Liver (tissue), 3 donors: Measurements from ENCODE around the gene POLH.

Experiments used
- EGR1 ChIP-seq, 2 donors: IDR thresholded peaks; 2 replicates each; pipeline ENCODE4 v1.6.1; 2016 to 2018; ENCODE audit warnings: antibody characterized with exemption in 2 of 2, low read depth in 2 of 2
- FOXA1 ChIP-seq: IDR thresholded peaks from 2 replicates; pipeline ENCODE4 v1.6.1; 2016; ENCODE audit warnings: antibody characterized with exemption
- FOXA2 ChIP-seq: IDR thresholded peaks from 2 replicates; pipeline ENCODE4 v1.6.1; 2016; ENCODE audit warnings: antibody characterized with exemption
- GABPA ChIP-seq, 2 donors: IDR thresholded peaks in 1 of 2; conservative IDR thresholded peaks in 1 of 2; 2 replicates each; pipeline ENCODE4 v1.6.1; 2016; ENCODE audit warnings: antibody characterized with exemption in 2 of 2, mild to moderate bottlenecking in 1 of 2, moderate library complexity in 1 of 2
- JUND ChIP-seq, 2 donors: IDR thresholded peaks; 2 replicates each; pipeline ENCODE4 v1.6.1; 2016; ENCODE audit warnings: antibody characterized with exemption in 2 of 2
- RAD21 ChIP-seq, 2 donors: IDR thresholded peaks; 2 replicates each; pipeline ENCODE4 v1.6.1; 2016; ENCODE audit warnings: antibody characterized with exemption in 2 of 2, mild to moderate bottlenecking in 2 of 2
- RXRA ChIP-seq, 2 donors: IDR thresholded peaks; 2 replicates each; pipeline ENCODE4 v1.6.1; 2017 to 2018; ENCODE audit warnings: antibody characterized with exemption in 2 of 2, mild to moderate bottlenecking in 1 of 2
- SP1 ChIP-seq: IDR thresholded peaks from 2 replicates; pipeline ENCODE4 v1.6.1; 2018; ENCODE audit warnings: antibody characterized with exemption, mild to moderate bottlenecking
- TAF1 ChIP-seq: conservative IDR thresholded peaks from 2 replicates; pipeline ENCODE4 v1.6.1; 2016; ENCODE audit warnings: antibody characterized with exemption, mild to moderate bottlenecking
- YY1 ChIP-seq: IDR thresholded peaks from 2 replicates; pipeline ENCODE4 v1.6.1; 2016; ENCODE audit warnings: antibody characterized with exemption, mild to moderate bottlenecking
- TF ChIP-seq, protein P1 (sequence below): fragments of 150-350 bp; IDR thresholded peaks from 2 replicates; pipeline ENCODE4 v1.5.1; 2017; ENCODE audit warnings: improper control_type of control experiment, low read depth, low read length; ENCODE audit not compliant: missing input control
- TF ChIP-seq, protein P2 (sequence below): IDR thresholded peaks from 2 replicates; pipeline ENCODE4 v1.6.1; 2016; ENCODE audit warnings: antibody characterized with exemption
- TF ChIP-seq, protein P3 (sequence below): IDR thresholded peaks from 2 replicates; pipeline ENCODE4 v1.6.1; 2016; ENCODE audit warnings: antibody characterized with exemption, mild to moderate bottlenecking
- TF ChIP-seq, protein P4 (sequence below): IDR thresholded peaks from 2 replicates; pipeline ENCODE4 v1.6.1; 2016; ENCODE audit warnings: antibody characterized with exemption
- donor health status: healthy.
- donor health status: healthy.

DNA sequence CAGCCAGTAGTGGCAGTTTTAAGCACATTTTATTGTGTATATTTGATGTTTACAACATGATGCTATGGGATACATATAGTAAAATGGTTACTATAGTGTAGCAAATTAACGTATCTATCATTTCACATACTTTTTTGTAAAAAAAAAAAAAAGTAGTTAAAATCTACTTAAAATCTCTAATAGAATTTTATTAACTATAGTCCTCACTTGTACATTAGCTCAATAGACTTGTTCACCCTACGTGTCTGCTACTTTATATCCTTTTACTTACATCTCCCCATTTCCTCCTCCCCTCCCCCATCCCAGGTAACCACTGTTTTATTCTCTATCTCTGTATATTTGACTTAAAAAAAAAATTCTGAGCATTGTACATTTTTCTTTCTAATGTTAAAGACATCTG, 30.0 kb downstream of the POLH start:
- TF ChIP-seq, protein P1, sequence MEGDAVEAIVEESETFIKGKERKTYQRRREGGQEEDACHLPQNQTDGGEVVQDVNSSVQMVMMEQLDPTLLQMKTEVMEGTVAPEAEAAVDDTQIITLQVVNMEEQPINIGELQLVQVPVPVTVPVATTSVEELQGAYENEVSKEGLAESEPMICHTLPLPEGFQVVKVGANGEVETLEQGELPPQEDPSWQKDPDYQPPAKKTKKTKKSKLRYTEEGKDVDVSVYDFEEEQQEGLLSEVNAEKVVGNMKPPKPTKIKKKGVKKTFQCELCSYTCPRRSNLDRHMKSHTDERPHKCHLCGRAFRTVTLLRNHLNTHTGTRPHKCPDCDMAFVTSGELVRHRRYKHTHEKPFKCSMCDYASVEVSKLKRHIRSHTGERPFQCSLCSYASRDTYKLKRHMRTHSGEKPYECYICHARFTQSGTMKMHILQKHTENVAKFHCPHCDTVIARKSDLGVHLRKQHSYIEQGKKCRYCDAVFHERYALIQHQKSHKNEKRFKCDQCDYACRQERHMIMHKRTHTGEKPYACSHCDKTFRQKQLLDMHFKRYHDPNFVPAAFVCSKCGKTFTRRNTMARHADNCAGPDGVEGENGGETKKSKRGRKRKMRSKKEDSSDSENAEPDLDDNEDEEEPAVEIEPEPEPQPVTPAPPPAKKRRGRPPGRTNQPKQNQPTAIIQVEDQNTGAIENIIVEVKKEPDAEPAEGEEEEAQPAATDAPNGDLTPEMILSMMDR: no peak
- TF ChIP-seq, protein P2, sequence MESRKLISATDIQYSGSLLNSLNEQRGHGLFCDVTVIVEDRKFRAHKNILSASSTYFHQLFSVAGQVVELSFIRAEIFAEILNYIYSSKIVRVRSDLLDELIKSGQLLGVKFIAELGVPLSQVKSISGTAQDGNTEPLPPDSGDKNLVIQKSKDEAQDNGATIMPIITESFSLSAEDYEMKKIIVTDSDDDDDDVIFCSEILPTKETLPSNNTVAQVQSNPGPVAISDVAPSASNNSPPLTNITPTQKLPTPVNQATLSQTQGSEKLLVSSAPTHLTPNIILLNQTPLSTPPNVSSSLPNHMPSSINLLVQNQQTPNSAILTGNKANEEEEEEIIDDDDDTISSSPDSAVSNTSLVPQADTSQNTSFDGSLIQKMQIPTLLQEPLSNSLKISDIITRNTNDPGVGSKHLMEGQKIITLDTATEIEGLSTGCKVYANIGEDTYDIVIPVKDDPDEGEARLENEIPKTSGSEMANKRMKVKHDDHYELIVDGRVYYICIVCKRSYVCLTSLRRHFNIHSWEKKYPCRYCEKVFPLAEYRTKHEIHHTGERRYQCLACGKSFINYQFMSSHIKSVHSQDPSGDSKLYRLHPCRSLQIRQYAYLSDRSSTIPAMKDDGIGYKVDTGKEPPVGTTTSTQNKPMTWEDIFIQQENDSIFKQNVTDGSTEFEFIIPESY: no peak
- TF ChIP-seq, protein P3, sequence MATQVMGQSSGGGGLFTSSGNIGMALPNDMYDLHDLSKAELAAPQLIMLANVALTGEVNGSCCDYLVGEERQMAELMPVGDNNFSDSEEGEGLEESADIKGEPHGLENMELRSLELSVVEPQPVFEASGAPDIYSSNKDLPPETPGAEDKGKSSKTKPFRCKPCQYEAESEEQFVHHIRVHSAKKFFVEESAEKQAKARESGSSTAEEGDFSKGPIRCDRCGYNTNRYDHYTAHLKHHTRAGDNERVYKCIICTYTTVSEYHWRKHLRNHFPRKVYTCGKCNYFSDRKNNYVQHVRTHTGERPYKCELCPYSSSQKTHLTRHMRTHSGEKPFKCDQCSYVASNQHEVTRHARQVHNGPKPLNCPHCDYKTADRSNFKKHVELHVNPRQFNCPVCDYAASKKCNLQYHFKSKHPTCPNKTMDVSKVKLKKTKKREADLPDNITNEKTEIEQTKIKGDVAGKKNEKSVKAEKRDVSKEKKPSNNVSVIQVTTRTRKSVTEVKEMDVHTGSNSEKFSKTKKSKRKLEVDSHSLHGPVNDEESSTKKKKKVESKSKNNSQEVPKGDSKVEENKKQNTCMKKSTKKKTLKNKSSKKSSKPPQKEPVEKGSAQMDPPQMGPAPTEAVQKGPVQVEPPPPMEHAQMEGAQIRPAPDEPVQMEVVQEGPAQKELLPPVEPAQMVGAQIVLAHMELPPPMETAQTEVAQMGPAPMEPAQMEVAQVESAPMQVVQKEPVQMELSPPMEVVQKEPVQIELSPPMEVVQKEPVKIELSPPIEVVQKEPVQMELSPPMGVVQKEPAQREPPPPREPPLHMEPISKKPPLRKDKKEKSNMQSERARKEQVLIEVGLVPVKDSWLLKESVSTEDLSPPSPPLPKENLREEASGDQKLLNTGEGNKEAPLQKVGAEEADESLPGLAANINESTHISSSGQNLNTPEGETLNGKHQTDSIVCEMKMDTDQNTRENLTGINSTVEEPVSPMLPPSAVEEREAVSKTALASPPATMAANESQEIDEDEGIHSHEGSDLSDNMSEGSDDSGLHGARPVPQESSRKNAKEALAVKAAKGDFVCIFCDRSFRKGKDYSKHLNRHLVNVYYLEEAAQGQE: no peak
- no peak for TF ChIP-seq TAF1
- TF ChIP-seq EGR1 (IDR thresholded peaks at IDR 0.05; ENCODE audit: low read depth in 2 of 2): no peak
- no peak for TF ChIP-seq RAD21 (IDR thresholded peaks at IDR 0.05)
- no peak for TF ChIP-seq SP1
- TF ChIP-seq, protein P4, sequence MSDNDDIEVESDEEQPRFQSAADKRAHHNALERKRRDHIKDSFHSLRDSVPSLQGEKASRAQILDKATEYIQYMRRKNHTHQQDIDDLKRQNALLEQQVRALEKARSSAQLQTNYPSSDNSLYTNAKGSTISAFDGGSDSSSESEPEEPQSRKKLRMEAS: no peak
- TF ChIP-seq YY1: no peak
- no peak for TF ChIP-seq JUND (IDR thresholded peaks at IDR 0.05)
- TF ChIP-seq RXRA (IDR thresholded peaks at IDR 0.05): no peak
- TF ChIP-seq GABPA (IDR thresholded peaks at IDR 0.05 in 1 of 2, conservative IDR thresholded peaks at IDR 0.05 in 1 of 2): no peak
- TF ChIP-seq FOXA1: no peak
- no peak for TF ChIP-seq FOXA2
